ENCODE data around the gene ELL. TPM values are rescaled to one million over a fixed set of nuclear protein-coding genes. Genes with fewer than 3 reads are reported as not detected.

Gene ELL
- total RNA-seq, 1 experiment from 2014 or later, result 14.6 TPM

DNA sequence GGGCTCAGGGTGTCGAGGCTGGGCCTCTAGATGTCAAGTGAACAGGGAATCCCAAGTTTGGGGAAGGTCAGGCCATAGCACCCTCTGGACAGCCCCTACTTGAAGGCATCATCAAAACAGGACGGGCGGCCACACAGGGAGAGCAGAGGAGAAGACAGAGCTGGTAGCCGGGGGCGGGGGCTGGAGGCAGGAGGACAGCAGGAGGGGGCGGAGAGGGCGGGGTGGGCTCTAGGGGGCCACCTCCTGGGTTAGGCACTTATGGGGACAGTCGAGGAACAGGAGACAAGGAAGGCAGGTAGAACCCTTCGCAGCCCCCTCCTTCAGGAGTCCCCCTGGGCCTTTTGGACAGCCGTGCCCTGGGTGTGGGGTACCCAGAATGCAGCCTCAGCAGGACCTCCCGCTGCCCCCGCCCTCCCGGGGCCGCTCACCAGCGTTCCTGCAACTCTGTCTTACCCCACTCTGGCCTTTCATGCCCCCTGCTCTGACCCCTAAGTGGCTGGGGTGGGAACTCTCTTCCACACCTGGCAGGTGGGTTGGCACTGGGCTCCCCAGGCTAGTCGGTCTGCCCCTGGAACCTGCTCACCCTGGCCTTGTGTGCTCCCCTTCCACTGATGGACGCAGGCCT is 96.9 kb downstream of the ELL start:
- no peak for DNase-seq (ENCODE audit: low read depth)

DNA sequence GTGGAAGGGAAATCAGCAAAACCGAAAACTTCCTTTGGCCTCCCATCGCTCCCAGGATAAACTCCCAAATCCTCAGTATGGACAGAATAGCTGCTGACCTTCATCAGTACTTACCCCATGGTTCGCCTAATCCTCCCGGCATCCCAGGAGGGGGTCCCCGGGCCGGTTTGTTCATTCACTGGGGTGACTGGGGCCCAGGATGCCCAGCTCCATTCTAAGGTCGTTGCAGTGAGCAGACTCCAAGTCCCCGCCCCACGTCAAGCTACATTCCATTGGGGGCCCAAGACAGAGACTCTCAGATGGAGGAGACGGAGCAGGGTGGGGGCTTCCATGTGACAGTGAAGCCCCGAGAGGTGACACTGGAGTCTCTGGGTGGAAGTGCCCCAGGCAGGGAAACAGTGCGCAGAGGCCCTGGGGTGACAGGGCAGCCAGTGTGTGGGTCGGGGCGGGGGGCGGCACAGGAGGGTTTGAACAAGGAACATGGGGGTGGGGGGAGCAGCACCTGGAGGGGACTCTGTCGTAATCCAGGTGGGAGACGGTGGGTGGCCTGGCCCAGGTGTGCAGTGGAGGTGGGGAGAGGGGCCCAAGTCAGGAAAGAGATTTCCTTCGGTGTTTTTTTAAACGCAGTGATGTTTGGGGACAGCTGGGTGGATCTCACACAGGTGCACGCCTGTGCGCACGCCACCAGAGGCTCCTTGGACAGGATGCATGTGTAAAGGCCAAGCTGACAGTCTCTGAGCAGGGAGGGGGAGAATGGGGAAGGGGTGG is 97.6 kb downstream of the ELL start:
- DNase-seq (ENCODE audit: low read depth), result no peak

- no peak for DNase-seq (ENCODE audit: low read depth)
Measured at GRCh38 chr19:18423258-18424020, 98.4 kb downstream of the ELL start.

GRCh38 chr19:18422530-18423191 is 99.2 kb downstream of the ELL start:
- DNase-seq (ENCODE audit: low read depth), result no peak

DNA sequence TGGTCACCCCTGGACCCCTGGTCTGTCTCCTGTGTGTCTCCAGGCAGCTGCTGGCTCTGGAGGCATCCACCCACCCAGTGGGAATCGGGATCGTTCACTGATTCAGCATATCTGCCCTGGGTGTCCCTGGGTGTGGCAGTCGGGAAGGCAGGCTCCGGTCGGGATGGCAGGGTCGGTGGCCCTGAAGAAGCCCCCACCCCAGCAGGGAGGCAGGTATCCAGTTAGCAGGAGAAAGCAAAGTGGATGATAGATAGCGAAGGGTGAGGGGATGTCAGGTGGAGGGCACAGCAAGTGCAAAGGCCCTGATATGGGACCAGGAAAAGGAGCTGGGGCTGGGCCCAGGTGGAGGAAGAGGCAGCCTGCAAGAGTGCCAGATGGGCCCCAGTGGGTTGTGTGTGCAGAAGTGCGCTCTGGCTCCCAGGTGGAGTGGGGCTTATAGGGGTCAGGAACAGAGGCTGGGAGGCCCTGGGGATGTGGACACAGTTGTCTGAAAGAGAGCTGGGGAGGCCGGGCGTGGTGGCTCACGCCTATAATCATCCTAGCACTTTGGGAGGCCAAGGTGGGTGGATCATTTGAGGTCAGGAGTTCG is 100.4 kb downstream of the ELL start:
- DNase-seq (ENCODE audit: low read depth), result no peak

DNA sequence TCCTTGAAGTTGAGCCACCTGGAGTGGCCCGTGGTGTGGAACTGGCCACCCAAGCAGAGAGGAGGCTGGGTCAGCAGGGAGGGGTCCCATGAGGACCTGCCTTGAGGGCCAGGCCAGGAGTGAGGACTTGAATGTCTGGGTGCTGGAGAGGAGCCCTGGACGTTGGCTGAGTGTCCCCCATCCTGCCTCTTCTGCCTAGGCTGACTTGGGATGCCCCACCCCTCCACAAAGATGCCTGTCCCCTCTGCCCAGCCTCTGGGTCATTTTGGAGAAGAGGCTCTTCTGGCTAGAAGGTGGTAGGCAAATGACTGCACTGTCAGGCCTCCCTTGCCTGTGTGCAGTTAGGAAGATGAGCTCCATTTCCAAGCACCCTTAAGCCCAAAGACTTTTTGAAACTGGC is 100.9 kb downstream of the ELL start:
- DNase-seq (ENCODE audit: low read depth), result no peak

DNA sequence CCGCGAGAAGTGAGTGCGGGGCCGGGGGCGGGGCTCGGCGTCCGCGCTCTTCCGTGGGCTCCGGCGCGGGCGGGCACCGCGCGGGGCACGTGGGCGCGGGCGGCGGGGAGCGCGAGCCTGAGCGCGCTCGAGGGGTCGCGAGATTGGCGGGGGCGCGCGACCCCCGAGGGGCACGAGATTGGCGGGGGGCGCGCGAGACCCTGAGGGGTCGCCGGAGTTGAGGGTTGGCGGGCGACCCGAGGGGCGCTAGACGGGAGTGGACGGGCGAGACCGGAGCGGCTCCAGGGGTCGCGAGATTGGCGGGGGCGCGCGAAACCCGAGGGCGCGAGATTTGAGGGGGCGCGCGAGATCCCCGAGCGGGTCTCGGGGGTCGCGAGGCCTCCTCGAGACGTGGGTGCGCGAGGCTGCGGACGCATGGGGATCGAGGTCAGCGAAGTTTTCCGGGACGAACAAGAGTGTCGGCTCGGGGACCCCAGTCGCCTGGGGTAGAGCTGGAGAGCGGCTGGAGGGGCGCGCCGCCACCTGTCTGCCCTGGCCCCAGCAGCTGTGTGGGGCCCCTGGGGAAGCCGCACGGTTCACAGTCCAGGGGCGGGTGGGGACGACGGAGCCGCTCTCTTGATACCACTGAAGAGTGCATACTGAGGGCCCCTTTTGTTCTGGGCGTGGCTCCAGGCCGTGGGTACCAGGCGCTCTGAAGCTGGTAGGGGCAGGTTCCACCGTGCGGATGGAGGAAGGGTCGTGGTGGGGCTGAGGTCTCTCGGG is 102.0 kb downstream of the ELL start:
- no peak for DNase-seq (ENCODE audit: low read depth)

DNA sequence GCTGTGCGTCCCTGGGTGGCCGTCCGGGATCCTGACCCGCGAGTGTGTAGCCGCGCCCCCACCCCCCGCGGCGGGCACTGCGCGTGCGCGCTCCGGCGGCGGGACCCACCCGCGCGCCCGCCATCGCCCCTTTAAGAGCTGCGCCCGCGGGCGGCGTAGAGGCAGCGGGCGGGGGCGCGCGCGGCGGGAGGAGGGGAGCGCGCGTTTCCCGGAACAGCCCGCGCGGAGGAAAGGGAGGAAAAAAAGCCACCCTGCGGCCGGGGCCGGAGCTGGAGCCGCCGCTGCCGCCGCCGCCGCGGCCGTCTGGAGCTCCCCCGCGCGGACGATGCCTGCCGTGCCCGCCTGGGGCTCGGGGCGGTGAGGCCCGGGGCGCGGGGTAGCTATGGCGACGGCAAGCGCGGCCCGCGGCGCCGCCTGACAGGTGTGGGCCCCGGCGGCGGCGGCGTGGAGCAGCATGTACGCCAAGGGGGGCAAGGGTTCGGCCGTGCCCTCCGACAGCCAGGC is 102.6 kb downstream of the ELL start, which contains the start of gene SSBP4:
TSS of gene SSBP4 (plus strand) at position 204 of the 504 bp plus-strand sequence. CDS start at position 455, 251 bp downstream.
- DNase-seq (ENCODE audit: low read depth), result peak; percentile 70

GRCh38 chr19:18418483-18419194 is 103.2 kb downstream of the ELL start:
- no peak for DNase-seq (ENCODE audit: low read depth)

DNA sequence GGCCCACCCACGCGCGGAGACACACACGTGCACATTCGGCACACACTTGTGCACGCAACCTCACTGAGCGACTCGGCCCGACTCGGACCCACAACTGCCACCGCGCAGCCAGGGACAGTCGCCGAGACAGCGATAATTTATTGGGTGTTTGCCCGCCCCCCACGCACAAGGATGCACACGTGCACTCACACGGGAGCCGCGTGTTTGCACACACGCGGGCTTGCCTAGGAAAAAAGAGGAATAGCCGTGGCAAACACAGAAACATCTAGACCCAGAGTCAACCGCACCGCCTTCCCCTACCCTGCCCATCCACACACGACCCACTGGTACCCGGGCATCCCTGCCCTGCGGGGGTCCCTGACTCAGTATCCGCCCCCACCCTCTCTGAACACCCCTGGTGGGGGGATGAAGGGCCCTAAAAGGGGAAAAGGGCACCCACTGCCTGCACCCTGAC is 103.8 kb downstream of the ELL start:
- DNase-seq (ENCODE audit: low read depth), result no peak

DNA sequence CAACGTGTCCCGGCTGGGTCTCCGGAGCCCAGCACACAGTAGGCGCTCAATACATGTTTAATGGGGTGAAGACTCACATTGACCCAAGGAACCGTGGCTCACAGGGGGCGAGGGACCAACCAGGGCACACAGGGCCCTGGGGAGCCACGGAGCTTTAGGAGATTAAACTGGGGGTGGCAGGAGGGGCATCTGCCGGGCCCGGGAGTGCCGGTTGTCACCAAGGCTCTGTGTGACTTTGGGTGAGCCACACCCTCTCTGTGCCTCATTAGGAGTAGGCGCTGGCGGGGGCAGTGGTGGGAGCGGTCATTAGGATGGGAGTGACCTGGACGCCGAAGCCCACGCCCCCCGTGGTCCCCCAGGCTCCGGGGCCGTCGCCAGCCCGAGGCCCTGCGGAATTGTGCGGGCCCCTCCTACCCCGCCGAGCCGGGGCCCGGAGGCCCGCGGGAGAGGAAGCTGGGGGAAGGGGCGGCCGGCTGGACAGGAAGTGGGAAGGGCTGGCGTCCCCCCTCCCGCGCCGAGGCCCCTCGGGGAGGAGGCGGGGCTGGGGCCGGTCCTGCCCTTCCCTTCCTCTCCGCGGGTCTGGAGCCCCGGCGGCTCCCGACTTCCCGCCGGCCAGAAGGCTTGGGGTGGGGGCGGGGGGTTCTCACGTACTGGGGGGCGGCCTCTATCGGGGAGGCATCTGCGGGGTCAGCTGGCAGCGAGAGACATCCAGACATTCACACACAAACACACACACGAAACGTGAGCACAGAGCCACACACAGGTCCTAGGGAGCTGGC is 104.4 kb downstream of the ELL start:
- DNase-seq (ENCODE audit: low read depth), result peak; percentile 72

- DNase-seq (ENCODE audit: low read depth), result peak; percentile 63
Measured at GRCh38 chr19:18416778-18417249, 105.1 kb downstream of the ELL start.

DNA sequence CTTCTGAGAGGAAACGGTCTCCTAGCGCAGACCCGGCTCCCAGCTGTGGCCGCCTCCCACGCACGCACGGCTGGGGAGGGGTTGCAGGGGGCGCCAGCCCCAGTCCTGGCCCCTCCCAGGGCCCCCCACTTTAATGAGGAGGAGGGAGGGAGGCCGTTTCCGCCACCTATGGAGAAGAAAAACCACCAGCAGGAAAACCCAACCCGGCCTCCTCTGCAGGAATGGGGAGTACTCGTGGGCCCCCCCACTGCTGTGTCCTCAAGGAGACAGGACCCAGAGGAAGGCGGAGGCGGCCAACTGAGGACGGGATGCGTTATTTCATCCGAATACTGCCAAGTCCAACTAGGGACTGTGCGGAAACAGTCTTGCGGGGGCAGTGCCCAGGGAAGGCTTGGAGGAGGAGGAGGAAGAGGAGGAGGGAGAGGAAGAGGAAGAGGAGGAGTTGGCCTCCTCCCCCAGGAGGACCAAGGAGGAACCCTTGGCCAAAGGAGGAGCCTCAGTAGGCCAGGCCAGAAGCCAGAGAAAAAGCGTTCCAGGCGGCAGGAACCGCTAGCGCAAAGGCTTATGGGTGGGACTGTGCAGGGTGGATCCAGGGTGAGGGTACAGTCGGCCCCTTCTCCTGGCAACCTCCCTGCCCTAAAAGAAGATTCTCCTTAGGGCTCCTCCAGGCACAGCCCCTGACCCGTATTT is 106.5 kb downstream of the ELL start:
- DNase-seq (ENCODE audit: low read depth), result no peak

DNA sequence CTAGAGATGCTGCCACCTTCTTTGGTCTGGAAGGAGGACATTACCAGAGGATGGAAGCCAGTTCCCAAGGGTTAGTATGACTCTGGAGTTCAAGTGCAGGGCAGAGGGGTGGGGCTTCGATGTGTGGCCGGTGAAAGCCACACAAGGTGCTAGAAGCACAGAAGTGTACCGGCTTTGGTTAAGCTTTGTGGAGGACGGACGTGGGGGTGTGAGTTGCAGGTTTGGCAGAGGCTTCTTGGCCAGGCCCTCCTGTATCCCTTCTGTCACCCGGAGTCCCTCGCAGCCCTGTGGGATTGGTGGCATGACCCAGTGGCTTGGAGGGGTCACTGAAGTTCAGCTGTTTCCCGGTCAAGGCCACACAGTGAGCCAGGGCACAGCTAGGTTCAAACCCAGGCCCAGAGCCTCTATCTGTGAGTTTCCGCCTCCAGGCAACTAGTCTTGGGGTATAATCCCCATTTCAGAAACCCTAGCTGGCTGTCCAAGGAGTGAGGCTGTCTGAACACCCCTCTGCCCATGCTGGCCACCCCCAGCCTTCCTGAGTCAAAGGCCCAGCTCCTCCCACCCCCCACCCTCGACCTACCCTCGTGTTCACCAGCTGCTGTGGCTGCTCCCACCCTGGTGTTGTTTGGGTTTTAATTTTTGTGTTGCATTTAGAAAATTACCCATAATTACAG is 107.2 kb downstream of the ELL start:
- DNase-seq (ENCODE audit: low read depth), result no peak

DNA sequence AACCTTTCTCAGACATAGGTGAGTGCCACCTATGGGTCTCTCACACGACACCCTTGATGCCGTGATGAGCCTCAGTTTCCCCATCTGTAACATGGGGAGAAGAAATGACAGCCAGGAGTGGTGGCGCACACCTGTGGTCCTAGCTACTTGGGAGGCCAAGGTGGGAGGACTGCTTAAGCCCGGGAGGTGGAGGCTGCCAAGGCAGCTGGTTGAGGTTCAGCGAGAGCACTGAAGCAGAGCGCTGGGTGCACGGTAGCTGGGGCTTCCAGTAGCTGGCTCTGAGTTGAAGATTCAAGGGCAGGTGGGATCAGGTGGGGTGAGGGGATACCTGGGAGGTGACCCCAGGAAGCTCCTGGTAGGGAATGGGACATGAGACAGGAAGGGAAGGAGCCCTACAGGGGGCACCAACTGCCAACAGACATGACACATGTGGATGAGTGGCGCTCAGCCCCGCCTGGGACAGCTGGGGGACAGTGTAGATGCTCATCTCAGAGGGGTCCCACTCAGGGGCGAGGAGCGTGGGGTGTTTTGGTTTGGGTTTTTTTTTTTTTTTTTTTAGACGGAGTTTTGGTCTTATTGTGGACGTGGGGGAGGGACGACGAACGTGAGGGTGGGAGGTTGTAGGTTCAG is 109.1 kb downstream of the ELL start:
- DNase-seq (ENCODE audit: low read depth), result no peak

- DNase-seq (ENCODE audit: low read depth), result no peak
Measured at GRCh38 chr19:18408053-18408476, 113.8 kb downstream of the ELL start.

DNA sequence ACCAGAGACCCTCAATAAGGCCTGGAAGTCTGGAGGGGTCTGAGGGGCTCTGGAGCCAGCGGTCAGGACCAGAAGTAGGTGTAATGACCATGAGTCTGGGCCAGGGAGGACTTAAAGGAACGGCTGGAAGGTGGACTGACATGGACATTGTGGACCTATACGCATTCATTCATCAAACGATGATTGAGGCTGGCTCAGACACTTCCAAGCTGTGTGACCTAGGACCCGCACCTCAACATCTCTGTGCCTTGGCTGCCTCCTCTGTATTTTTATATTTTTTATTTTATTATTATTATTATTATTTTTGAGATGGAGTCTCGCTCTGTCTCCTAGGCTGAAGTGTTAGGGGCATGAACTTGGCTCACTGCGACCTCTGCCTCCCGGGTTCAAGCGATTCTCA is 115.1 kb downstream of the ELL start:
- DNase-seq (ENCODE audit: low read depth), result no peak
